GM19035 (cell line): ENCODE data around the gene MIEN1.
A peak's percentile ranks its signal among the peaks of the same experiment; 100 is the strongest.
"Not testable (repeated sequence)": the region's sequence is repeated elsewhere in the genome, so short reads cannot be mapped to it uniquely, and the experiment has no call there.

Experiments used
- ATAC-seq: cut with Tn5 transposase; IDR thresholded peaks from one replicate; pipeline ENCODE4 v1.9.1; 2021; ENCODE audit not compliant: unreplicated experiment

Gene MIEN1

GRCh38 chr17:39756380-39757079 is 26.2 kb upstream of the MIEN1 start:
- no peak for ATAC-seq

GRCh38 chr17:39755554-39756379 is 25.4 kb upstream of the MIEN1 start:
- peak; percentile 15 for ATAC-seq

GRCh38 chr17:39754958-39755553 is 24.7 kb upstream of the MIEN1 start:
- no peak for ATAC-seq

GRCh38 chr17:39754161-39754957 is 24.0 kb upstream of the MIEN1 start:
- peak; percentile 66 for ATAC-seq

GRCh38 chr17:39753514-39754160 is 23.3 kb upstream of the MIEN1 start:
- peak; percentile 35 for ATAC-seq

GRCh38 chr17:39752241-39752881 is 22.0 kb upstream of the MIEN1 start:
- no peak for ATAC-seq

GRCh38 chr17:39751637-39752036 is 21.3 kb upstream of the MIEN1 start:
- ATAC-seq, result no peak

GRCh38 chr17:39751016-39751543 is 20.7 kb upstream of the MIEN1 start:
- no peak for ATAC-seq

- ATAC-seq, result no peak
Measured at GRCh38 chr17:39750131-39751015, 20.0 kb upstream of the MIEN1 start.

- not testable (repeated sequence) for ATAC-seq
Measured at GRCh38 chr17:39748444-39749034, 18.2 kb upstream of the MIEN1 start.

GRCh38 chr17:39747745-39748144 is 17.4 kb upstream of the MIEN1 start:
- no peak for ATAC-seq

- ATAC-seq, result no peak
Measured at GRCh38 chr17:39746145-39746461, 15.8 kb upstream of the MIEN1 start.

GRCh38 chr17:39745335-39746144 is 15.2 kb upstream of the MIEN1 start:
- ATAC-seq, result no peak

- no peak for ATAC-seq
Measured at GRCh38 chr17:39744836-39745215, 14.5 kb upstream of the MIEN1 start.

GRCh38 chr17:39744075-39744835 is 13.9 kb upstream of the MIEN1 start:
- ATAC-seq, result no peak

GRCh38 chr17:39742856-39743436 is 12.6 kb upstream of the MIEN1 start:
- ATAC-seq, result no peak
